Peyer's patch (tissue), 4 donors: ENCODE results near the gene TRAP1.

Experiments used
- CTCF ChIP-seq, 6 experiments: fragments of 450-650 bp in 4 of 6; fragments of 200-600 bp in 2 of 6; sonication (generic) in 1 of 6; IDR thresholded peaks; one replicate each; pipeline ENCODE4 v1.5.1; 2017 to 2019; ENCODE audit warnings: antibody characterized with exemption in 6 of 6, mild to moderate bottlenecking in 3 of 6, moderate library complexity in 1 of 6
- POLR2A ChIP-seq, 2 donors: fragments of 450-650 bp; IDR thresholded peaks; one replicate each; pipeline ENCODE4 v1.5.1; 2017; ENCODE audit warnings: antibody characterized with exemption in 2 of 2, mild to moderate bottlenecking in 2 of 2, moderate library complexity in 2 of 2

GRCh38 chr16:3761375-3762106, 44.2 kb upstream of the TRAP1 start:
- TF ChIP-seq CTCF (IDR thresholded peaks at IDR 0.05) (no peak), POLR2A (IDR thresholded peaks at IDR 0.05) (no peak)
